Spleen (tissue), 11 donors: ENCODE measurements around the gene COMMD9. TPM values are rescaled to one million over a fixed set of nuclear protein-coding genes. Genes with fewer than 3 reads are reported as not detected.
A peak's percentile ranks its signal among the peaks of the same experiment; 100 is the strongest.

ENCODE experiments used
- DNase-seq: peaks from one replicate; pipeline ENCODE4 v3.0.0-alpha.2; 2020
- H3K27ac ChIP-seq, 8 donors: fragments of 200-600 bp; sonication (generic) in 7 of 8; 1 replicate in 4 of 8; 2 replicates in 4 of 8; pipeline versions ENCODE4 v1.5.0 to v1.8.0; 2016 to 2021; ENCODE audit warnings: inconsistent platforms in 4 of 8, mild to moderate bottlenecking in 4 of 8, moderate library complexity in 1 of 8
- H3K27me3 ChIP-seq, 7 donors: fragments of 200-600 bp; sonication (generic) in 6 of 7; replicated peaks in 1 of 7; 1 replicate in 4 of 7; 2 replicates in 3 of 7; pipeline versions ENCODE4 v1.5.0 to v1.8.0; 2016 to 2021; ENCODE audit warnings: inconsistent platforms in 3 of 7, mild to moderate bottlenecking in 1 of 7
- H3K36me3 ChIP-seq, 6 donors: fragments of 200-600 bp; sonication (generic) in 5 of 6; 1 replicate in 4 of 6; 2 replicates in 2 of 6; pipeline versions ENCODE4 v1.5.0 to v1.8.0; 2016 to 2021; ENCODE audit warnings: inconsistent platforms in 2 of 6
- H3K4me1 ChIP-seq, 6 donors: fragments of 200-600 bp; sonication (generic) in 5 of 6; 1 replicate in 3 of 6; 2 replicates in 3 of 6; pipeline versions ENCODE4 v1.5.0 to v1.8.0; 2016 to 2021; ENCODE audit warnings: inconsistent platforms in 3 of 6
- H3K4me3 ChIP-seq, 8 donors: fragments of 200-600 bp; sonication (generic) in 7 of 8; 1 replicate in 4 of 8; 2 replicates in 4 of 8; pipeline versions ENCODE4 v1.5.0 to v1.8.0; 2016 to 2021; ENCODE audit warnings: inconsistent platforms in 4 of 8, mild to moderate bottlenecking in 4 of 8, moderate library complexity in 2 of 8
- H3K9me3 ChIP-seq, 8 donors: fragments of 200-600 bp; sonication (generic) in 7 of 8; 1 replicate in 4 of 8; 2 replicates in 4 of 8; pipeline versions ENCODE4 v1.5.0 to v1.8.0; 2016 to 2021; ENCODE audit warnings: inconsistent platforms in 4 of 8
- CTCF ChIP-seq, 11 experiments: fragments of 200-600 bp in 7 of 11; fragments of 450-650 bp in 4 of 11; sonication (generic) in 4 of 11; IDR thresholded peaks in 8 of 11; conservative IDR thresholded peaks in 3 of 11; 1 replicate in 7 of 11; 2 replicates in 4 of 11; pipeline versions ENCODE4 v1.4.0 to v1.8.0; 2016 to 2021; ENCODE audit warnings: antibody characterized with exemption in 11 of 11, inconsistent platforms in 4 of 11, mild to moderate bottlenecking in 1 of 11
- POLR2A ChIP-seq, 3 donors: fragments of 450-650 bp; IDR thresholded peaks; one replicate each; pipeline ENCODE4 v1.5.1; 2017; ENCODE audit warnings: antibody characterized with exemption in 3 of 3, mild to moderate bottlenecking in 1 of 3
- POLR2AphosphoS5 ChIP-seq, 3 donors: sonication (generic); formaldehyde crosslinking; IDR thresholded peaks; one replicate each; pipeline ENCODE4 v1.5.1; 2017; ENCODE audit warnings: antibody characterized with exemption in 3 of 3
- WGBS, 5 donors: extraction: QIAGEN DNeasy Blood & Tissue Kit in 3 of 5; methylation state at CpG; one replicate each; pipeline versions ENCODE4 v1.1.5 to v1.1.7; 2013 to 2018; 5-methylcytosine and 5-hydroxymethylcytosine counted together
- intact Hi-C: fragments of 100-400 bp; cut with DNase I; formaldehyde crosslinking; loops from one replicate; pipeline ENCODE4 v1.15.0; 2023; ENCODE audit warnings: low total_unique reads
- polyA plus RNA-seq, 3 donors: library from polyadenylated mRNA; stranded (reverse); fragments of 200-250 nt; gene quantifications; one replicate each; pipeline ENCODE4 v1.2.1, GENCODE V29; 2013
- total RNA-seq, 7 donors: library from RNA; depleted of rRNA in 3 of 7; stranded (reverse); fragments of >200 nt in 3 of 7; fragmentation: NEBNext Ultra II Directional in 4 of 7; extraction: Animal tissue kit (Norgen Biotek cat#: 25700) in 4 of 7; gene quantifications; one replicate each; pipeline versions ENCODE4 v1.1.0 to v1.2.1, GENCODE V29; 2016 to 2021
- donor health status: healthy with polysubstance abuse.
- donor health status: DM: no; HTN: no; CAD: no; lungs with moderate emphysema.
- donor health status: DM: no; HTN: no; CAD: no.
- donor health status: Bipolar disorder and iron deficiency.
- donor health status: healthy.
- donor health status: DM: no; HTN: no; CAD: no.
- donor health status: DM: yes; HTN: yes; CAD: no.

COMMD9 gene
- total and polyA plus RNA-seq, 10 donors, result 27.3 to 63.5 (median 50.7) TPM

GRCh38 chr11:36305047-36305446 is 15.8 kb upstream of the COMMD9 start:
- TF ChIP-seq CTCF (IDR thresholded peaks at IDR 0.05 in 8 of 11, conservative IDR thresholded peaks at IDR 0.05 in 3 of 11) (no peak), POLR2AphosphoS5 (IDR thresholded peaks at IDR 0.05) (no peak), POLR2A (IDR thresholded peaks at IDR 0.05) (no peak)
- peaks cover 0 to 26% (median 7%) of the 10 kb centered on the region in 6 donors for H3K4me1 ChIP-seq
- 50 to 64% (median 55%) methylated on average over 1 of the region's 1 CpG for WGBS, 5 donors
- H3K27me3 ChIP-seq, result no peaks in the 10 kb centered on the region
- DNase-seq, result no peak
- H3K36me3 ChIP-seq, result no peaks in the 10 kb centered on the region
- H3K27ac ChIP-seq, result no peak overlapping the region
- H3K4me3 ChIP-seq, result no peak overlapping the region
- intact Hi-C loops, result loop anchor here (10.0 kb wide), 1 partner anchor 90 kb away; no protein-coding TSS in a partner anchor
- no peaks in the 10 kb centered on the region for H3K9me3 ChIP-seq

- no peak for DNase-seq
- H3K9me3 ChIP-seq, result no peaks in the 10 kb centered on the region
- peaks cover 0 to 26% (median 7%) of the 10 kb centered on the region in 6 donors for H3K4me1 ChIP-seq
- 38 to 85% (median 68%) methylated on average over 1 of the region's 1 CpG for WGBS, 5 donors
- TF ChIP-seq POLR2AphosphoS5 (IDR thresholded peaks at IDR 0.05), result no peak
- no peak for TF ChIP-seq CTCF (IDR thresholded peaks at IDR 0.05 in 8 of 11, conservative IDR thresholded peaks at IDR 0.05 in 3 of 11)
- TF ChIP-seq POLR2A (IDR thresholded peaks at IDR 0.05), result no peak
- no peaks in the 10 kb centered on the region for H3K27me3 ChIP-seq
- H3K36me3 ChIP-seq, result no peaks in the 10 kb centered on the region
- H3K4me3 ChIP-seq, result no peak overlapping the region
- intact Hi-C loops, result loop anchor here (10.0 kb wide), 1 partner anchor 90 kb away; no protein-coding TSS in a partner anchor
- H3K27ac ChIP-seq, result no peak overlapping the region
These were observed 15.1 kb upstream of the COMMD9 start for GRCh38 chr11:36304351-36304750.

- no peak overlapping the region for H3K4me3 ChIP-seq
- WGBS, 5 donors, result 25 to 66% (median 47%) methylated on average over 3 of the region's 3 CpGs
- H3K27me3 ChIP-seq, result no peaks in the 10 kb centered on the region
- DNase-seq, result peak; percentile 82
- intact Hi-C loops, result loop anchor here (10.0 kb wide), 1 partner anchor 94 kb away; no protein-coding TSS in a partner anchor
- peak overlapping the region in 2 of 8 donors; percentile 29 to 46 for H3K27ac ChIP-seq
- no peaks in the 10 kb centered on the region for H3K9me3 ChIP-seq
- no peaks in the 10 kb centered on the region for H3K36me3 ChIP-seq
- TF ChIP-seq POLR2A (IDR thresholded peaks at IDR 0.05), result no peak
- TF ChIP-seq CTCF (IDR thresholded peaks at IDR 0.05 in 8 of 11, conservative IDR thresholded peaks at IDR 0.05 in 3 of 11), result no peak
- TF ChIP-seq POLR2AphosphoS5 (IDR thresholded peaks at IDR 0.05), result peak; percentile 63 to 74 (median 71)
- H3K4me1 ChIP-seq, result peaks cover 0 to 29% (median 13%) of the 10 kb centered on the region in 6 donors
These were observed 11.4 kb upstream of the COMMD9 start for GRCh38 chr11:36300650-36301049.

GRCh38 chr11:36296884-36297543 is 7.8 kb upstream of the COMMD9 start:
- Histone ChIP-seq H3K27ac (peak overlapping the region in 2 of 8 donors; percentile 11 to 50), H3K4me3 (no peak overlapping the region), H3K9me3 (no peaks in the 10 kb centered on the region), H3K4me1 (peaks cover 0 to 36% (median 17%) of the 10 kb centered on the region in 6 donors), H3K27me3 (no peaks in the 10 kb centered on the region), H3K36me3 (no peaks in the 10 kb centered on the region)
- no peak for DNase-seq
- intact Hi-C loops, result loop anchor here (10.0 kb wide), 1 partner anchor 378 kb away; no protein-coding TSS in a partner anchor
- TF ChIP-seq POLR2AphosphoS5 (IDR thresholded peaks at IDR 0.05), result no peak
- no peak for TF ChIP-seq POLR2A (IDR thresholded peaks at IDR 0.05)
- TF ChIP-seq CTCF (IDR thresholded peaks at IDR 0.05 in 8 of 11, conservative IDR thresholded peaks at IDR 0.05 in 3 of 11), result no peak
- WGBS, 5 donors, result 67 to 82% (median 70%) methylated on average over 8 of the region's 8 CpGs
